GM23338 (cell line): ENCODE results near the gene MAVS. TPM values are rescaled to one million over a fixed set of nuclear protein-coding genes. Genes with fewer than 3 reads are reported as not detected.

Experiments
- ATAC-seq: fragments of 200-7000 bp; cut with Tn5 transposase; 3 replicates; pipeline ENCODE4 v1.9.1; 2020
- DNase-seq: peaks from one replicate; pipeline ENCODE4 v3.0.0-alpha.2; 2015; ENCODE audit warnings: low spot score
- H2AFZ ChIP-seq: fragments of 200-600 bp; sonication (generic); 2 replicates; pipeline ENCODE4 v1.8.0; 2016; ENCODE audit warnings: antibody characterized with exemption, mild to moderate bottlenecking, moderate library complexity
- H3F3A ChIP-seq: fragments of 200-600 bp; sonication (generic); replicated peaks from 2 replicates; pipeline ENCODE4 v1.8.0; 2017; ENCODE audit warnings: antibody characterized with exemption, mixed run types, low read depth
- H3K27ac ChIP-seq: fragments of 200-600 bp; sonication (generic); 2 replicates; pipeline ENCODE4 v1.6.1; 2016; ENCODE audit warnings: low read depth
- H3K27me3 ChIP-seq: fragments of 200-600 bp; sonication (generic); 2 replicates; pipeline ENCODE4 v1.8.0; 2016; ENCODE audit warnings: mild to moderate bottlenecking, mixed run types, moderate library complexity; ENCODE audit not compliant: insufficient read depth
- H3K36me3 ChIP-seq: fragments of 200-600 bp; sonication (generic); 2 replicates; pipeline ENCODE4 v1.8.0; 2016; ENCODE audit warnings: mild to moderate bottlenecking; ENCODE audit not compliant: insufficient read depth
- H3K4me1 ChIP-seq: fragments of 200-600 bp; sonication (generic); 2 replicates; pipeline ENCODE4 v1.8.0; 2016; ENCODE audit warnings: mild to moderate bottlenecking, moderate library complexity; ENCODE audit not compliant: insufficient read depth
- H3K4me2 ChIP-seq: fragments of 200-600 bp; sonication (generic); 2 replicates; pipeline ENCODE4 v1.7.1; 2017; ENCODE audit warnings: mixed run types
- H3K4me3 ChIP-seq: fragments of 200-600 bp; sonication (generic); 2 replicates; pipeline ENCODE4 v1.6.1; 2016; ENCODE audit warnings: mixed run types
- H3K79me2 ChIP-seq: fragments of 200-600 bp; sonication (generic); replicated peaks from 2 replicates; pipeline ENCODE4 v1.8.0; 2017; ENCODE audit warnings: mild to moderate bottlenecking; ENCODE audit not compliant: insufficient read depth
- H3K9me2 ChIP-seq: fragments of 200-600 bp; sonication (generic); 2 replicates; pipeline ENCODE4 v1.8.0; 2017; ENCODE audit not compliant: insufficient read depth
- H4K20me1 ChIP-seq: fragments of 200-600 bp; sonication (generic); replicated peaks from 2 replicates; pipeline ENCODE4 v1.8.0; 2017; ENCODE audit warnings: mild to moderate bottlenecking; ENCODE audit not compliant: insufficient read depth
- H3K27ac Mint-ChIP-seq: 2 replicates; pipeline ENCODE4 v1.8.0; 2020; ENCODE audit warnings: inconsistent platforms, mild to moderate bottlenecking, moderate library complexity, mixed read lengths
- H3K27me3 Mint-ChIP-seq: 3 replicates; pipeline ENCODE4 v1.8.0; 2022; ENCODE audit warnings: low read depth, mild to moderate bottlenecking, moderate library complexity, mixed read lengths, inconsistent platforms; ENCODE audit not compliant: insufficient read depth, poor library complexity
- H3K36me3 Mint-ChIP-seq: 3 replicates; pipeline ENCODE4 v1.8.0; 2021; ENCODE audit warnings: low read depth, mild to moderate bottlenecking, inconsistent platforms, moderate library complexity, mixed read lengths
- H3K4me1 Mint-ChIP-seq: 3 replicates; pipeline ENCODE4 v1.8.0; 2020; ENCODE audit warnings: mild to moderate bottlenecking, inconsistent platforms, mixed read lengths
- H3K4me3 Mint-ChIP-seq: 3 replicates; pipeline ENCODE4 v1.8.0; 2021; ENCODE audit warnings: moderate library complexity, mild to moderate bottlenecking, inconsistent platforms, mixed read lengths
- H3K9me3 Mint-ChIP-seq: 3 replicates; pipeline ENCODE4 v1.8.0; 2020; ENCODE audit warnings: moderate library complexity, mild to moderate bottlenecking, inconsistent platforms, mixed read lengths
- CTCF ChIP-seq, 2 experiments: fragments of 200-600 bp in 1 of 2; sonication (generic) in 1 of 2; conservative IDR thresholded peaks; 2 replicates each; pipeline versions ENCODE4 v1.5.1 to v1.6.1; 2016 to 2017; ENCODE audit warnings: antibody characterized with exemption in 2 of 2, low read depth in 2 of 2, mild to moderate bottlenecking in 2 of 2, moderate library complexity in 1 of 2
- ETS1 ChIP-seq: IDR thresholded peaks from 2 replicates; pipeline ENCODE4 v1.6.1; 2016; ENCODE audit warnings: antibody characterized with exemption
- EZH2phosphoT487 ChIP-seq: fragments of 200-600 bp; sonication (generic); IDR thresholded peaks from one replicate; pipeline ENCODE4 v1.8.1; 2018; ENCODE audit warnings: antibody characterized with exemption; ENCODE audit not compliant: unreplicated experiment
- JUNB ChIP-seq: IDR thresholded peaks from one replicate; pipeline ENCODE4 v1.6.1; 2016; ENCODE audit warnings: antibody characterized with exemption; ENCODE audit not compliant: unreplicated experiment
- NANOG ChIP-seq: IDR thresholded peaks from 2 replicates; pipeline ENCODE4 v1.6.1; 2016; ENCODE audit warnings: antibody characterized with exemption, borderline replicate concordance
- REST ChIP-seq: IDR thresholded peaks from one replicate; pipeline ENCODE4 v1.6.1; 2018; ENCODE audit warnings: antibody characterized with exemption; ENCODE audit not compliant: unreplicated experiment
- ZNF331 ChIP-seq: fragments of 250-450 bp; sonication (Bioruptor Pico); IDR thresholded peaks from 2 replicates; pipeline ENCODE4 v1.5.0; 2020; ENCODE audit warnings: low read depth, mild to moderate bottlenecking, moderate library complexity
- ZNF462 ChIP-seq: fragments of 250-450 bp; sonication (Bioruptor Pico); IDR thresholded peaks from 2 replicates; pipeline ENCODE4 v1.5.0; 2020; ENCODE audit warnings: mild to moderate bottlenecking, moderate library complexity
- polyA plus RNA-seq: library from polyadenylated mRNA; unstranded; fragments of >200 nt; fragmentation: Nextera tagmentation; extraction: Ambion mirVana; gene quantifications from 2 replicates; pipeline ENCODE4 v1.2.1, GENCODE V29; 2016
- total RNA-seq: library from RNA; depleted of rRNA; stranded (reverse); fragments of >200 nt; shearing (Covaris generic); gene quantifications from 2 replicates; pipeline ENCODE4 v1.2.3, GENCODE V29; 2014

Gene MAVS
- total and polyA plus RNA-seq, 2 experiments from 2014 or later = 5.2 to 21.8 TPM

- Histone ChIP-seq H4K20me1 (peaks cover 91% of the 10 kb centered on the region), H3K4me2 (no peak overlapping the region), H3K4me1 (no peaks in the 10 kb centered on the region; the same call in 1 of the 2 replicates), H3F3A (peaks cover 27% of the 10 kb centered on the region; the same call in 1 of the 2 replicates), H2AFZ (no peak overlapping the region), H3K4me3 (no peak overlapping the region), H3K9me2 (no peaks in the 10 kb centered on the region), H3K79me2 (peaks cover 98% of the 10 kb centered on the region), H3K27me3 (no peaks in the 10 kb centered on the region), H3K36me3 (peaks cover 69% of the 10 kb centered on the region), H3K27ac (peak overlapping the region; percentile 55; the same call in 1 of the 2 replicates)
- Mint-ChIP-seq H3K9me3 (no peaks in the 10 kb centered on the region), H3K27ac (no peak overlapping the region), H3K4me1 (peaks cover 2% of the 10 kb centered on the region; the same call in 2 of the 3 replicates), H3K4me3 (no peak overlapping the region), H3K36me3 (peaks cover 74% of the 10 kb centered on the region), H3K27me3 (peaks cover 9% of the 10 kb centered on the region)
- ATAC-seq (no peak), DNase-seq (no peak)
- TF ChIP-seq ZNF331 (CRISPR knock-in tag) (no peak), ETS1 (no peak), NANOG (no peak), CTCF (conservative IDR thresholded peaks at IDR 0.05; ENCODE audit: low read depth in 2 of 2) (no peak), ZNF462 (no peak), REST (no peak), EZH2phosphoT487 (no peak), JUNB (no peak)
Measured at GRCh38 chr20:3909952-3910366, 63.3 kb downstream of the MAVS start.
